ENCODE measurements around the gene CAMK2A.

GRCh38 chr5:150189728-150190502, 99.7 kb downstream of the CAMK2A start, which contains the start of gene SLC6A7:
- TF ChIP-seq POLR2A (IDR thresholded peaks at IDR 0.05) (no peak), CTCF (IDR thresholded peaks at IDR 0.05 in 4 of 5, conservative IDR thresholded peaks at IDR 0.05 in 1 of 5) (no peak)

Data from gastrocnemius medialis (tissue), 4 donors.